Measurements from ENCODE around the gene ACTG1. TPM values are rescaled to one million over a fixed set of nuclear protein-coding genes. Genes with fewer than 3 reads are reported as not detected.

The ACTG1 gene
- total RNA-seq, 3 donors from 2014 or later = 1,922 to 4,060 (median 3,184) TPM

- intact Hi-C loops (cut with DNase I, micrococcal nuclease) = no loop called here
- Histone ChIP-seq H3K9me3 (no peaks in the 10 kb centered on the region), H3K36me3 (ENCODE audit: low read depth) (no peaks in the 10 kb centered on the region), H3K4me1 (ENCODE audit: low read depth) (peaks cover 13% of the 10 kb centered on the region), H3K4me3 (no peak overlapping the region)
- TF ChIP-seq CTCF (IDR thresholded peaks at IDR 0.05) = no peak
- no peak for ATAC-seq
- DNase-seq = no peak
Observed at GRCh38 chr17:81539961-81540675, 27.5 kb upstream of the ACTG1 start.

- TF ChIP-seq CTCF (IDR thresholded peaks at IDR 0.05) = no peak
- Histone ChIP-seq H3K4me3 (no peak overlapping the region), H3K36me3 (ENCODE audit: low read depth) (no peaks in the 10 kb centered on the region), H3K4me1 (ENCODE audit: low read depth) (peaks cover 13% of the 10 kb centered on the region), H3K9me3 (no peaks in the 10 kb centered on the region)
- intact Hi-C loops (cut with DNase I, micrococcal nuclease) = no loop called here
- DNase-seq = no peak
- no peak for ATAC-seq
Observed at GRCh38 chr17:81539571-81539900, 26.9 kb upstream of the ACTG1 start.

GRCh38 chr17:81538651-81539570 lies 26.3 kb upstream of the ACTG1 start:
- no peak for DNase-seq
- no peak for ATAC-seq
- H3K9me3 ChIP-seq = no peaks in the 10 kb centered on the region
- H3K4me3 ChIP-seq = no peak overlapping the region
- intact Hi-C loops (cut with DNase I, micrococcal nuclease) = no loop called here
- TF ChIP-seq CTCF (IDR thresholded peaks at IDR 0.05) = no peak
- H3K36me3 ChIP-seq (ENCODE audit: low read depth) = no peaks in the 10 kb centered on the region
- H3K4me1 ChIP-seq (ENCODE audit: low read depth) = peaks cover 13% of the 10 kb centered on the region

GRCh38 chr17:81537856-81538555 lies 25.4 kb upstream of the ACTG1 start:
- intact Hi-C loops (cut with DNase I, micrococcal nuclease) = no loop called here
- TF ChIP-seq CTCF (IDR thresholded peaks at IDR 0.05) = no peak
- no peaks in the 10 kb centered on the region for H3K9me3 ChIP-seq
- DNase-seq (no peak), ATAC-seq (peak; percentile 32)
- no peaks in the 10 kb centered on the region for H3K36me3 ChIP-seq (ENCODE audit: low read depth)
- peaks cover 13% of the 10 kb centered on the region for H3K4me1 ChIP-seq (ENCODE audit: low read depth)
- no peak overlapping the region for H3K4me3 ChIP-seq

- peak; percentile 35 for TF ChIP-seq CTCF (IDR thresholded peaks at IDR 0.05)
- intact Hi-C loops (cut with DNase I, micrococcal nuclease) = no loop called here
- Histone ChIP-seq H3K36me3 (ENCODE audit: low read depth) (no peaks in the 10 kb centered on the region), H3K9me3 (no peaks in the 10 kb centered on the region), H3K4me1 (ENCODE audit: low read depth) (peaks cover 13% of the 10 kb centered on the region), H3K4me3 (no peak overlapping the region)
- DNase-seq = peak in 2 of 3 donors; percentile 61 to 78
- ATAC-seq = peak; percentile 83
Observed at GRCh38 chr17:81537343-81537855, 24.8 kb upstream of the ACTG1 start.
